Liver (tissue), 3 donors: ENCODE data around the gene CNTD1.
"Not testable (repeated sequence)": the region's sequence is repeated elsewhere in the genome, so short reads cannot be mapped to it uniquely, and the experiment has no call there.

ENCODE experiments used
- ATF3 ChIP-seq: IDR thresholded peaks from 2 replicates; pipeline ENCODE4 v1.6.1; 2016; ENCODE audit warnings: antibody characterized with exemption
- CTCF ChIP-seq: fragments of 150-350 bp; IDR thresholded peaks from 2 replicates; pipeline ENCODE4 v1.5.1; 2017; ENCODE audit warnings: improper control_type of control experiment, low read depth, low read length; ENCODE audit not compliant: missing input control
- FOXA1 ChIP-seq: IDR thresholded peaks from 2 replicates; pipeline ENCODE4 v1.6.1; 2016; ENCODE audit warnings: antibody characterized with exemption
- GABPA ChIP-seq, 2 donors: IDR thresholded peaks in 1 of 2; conservative IDR thresholded peaks in 1 of 2; 2 replicates each; pipeline ENCODE4 v1.6.1; 2016; ENCODE audit warnings: antibody characterized with exemption in 2 of 2, mild to moderate bottlenecking in 1 of 2, moderate library complexity in 1 of 2
- HNF4G ChIP-seq: IDR thresholded peaks from 2 replicates; pipeline ENCODE4 v1.6.1; 2016; ENCODE audit warnings: antibody characterized with exemption
- JUND ChIP-seq, 2 donors: IDR thresholded peaks; 2 replicates each; pipeline ENCODE4 v1.6.1; 2016; ENCODE audit warnings: antibody characterized with exemption in 2 of 2
- MAX ChIP-seq: IDR thresholded peaks from 2 replicates; pipeline ENCODE4 v1.6.1; 2016; ENCODE audit warnings: antibody characterized with exemption
- NR2F2 ChIP-seq: IDR thresholded peaks from 2 replicates; pipeline ENCODE4 v1.6.1; 2016; ENCODE audit warnings: antibody characterized with exemption
- RAD21 ChIP-seq, 2 donors: IDR thresholded peaks; 2 replicates each; pipeline ENCODE4 v1.6.1; 2016; ENCODE audit warnings: antibody characterized with exemption in 2 of 2, mild to moderate bottlenecking in 2 of 2
- REST ChIP-seq: IDR thresholded peaks from 2 replicates; pipeline ENCODE4 v1.6.1; 2016; ENCODE audit warnings: antibody characterized with exemption, mild to moderate bottlenecking
- RXRA ChIP-seq, 2 donors: IDR thresholded peaks; 2 replicates each; pipeline ENCODE4 v1.6.1; 2017 to 2018; ENCODE audit warnings: antibody characterized with exemption in 2 of 2, mild to moderate bottlenecking in 1 of 2
- YY1 ChIP-seq: IDR thresholded peaks from 2 replicates; pipeline ENCODE4 v1.6.1; 2016; ENCODE audit warnings: antibody characterized with exemption, mild to moderate bottlenecking
- donor health status: healthy.
- donor health status: healthy.

GRCh38 chr17:42851371-42852240 is 52.9 kb downstream of the CNTD1 start:
- TF ChIP-seq CTCF; GABPA (IDR thresholded peaks at IDR 0.05 in 1 of 2, conservative IDR thresholded peaks at IDR 0.05 in 1 of 2); RAD21 (IDR thresholded peaks at IDR 0.05); NR2F2; YY1; MAX; REST; JUND (IDR thresholded peaks at IDR 0.05); FOXA1; ATF3; RXRA (IDR thresholded peaks at IDR 0.05); HNF4G: not testable (repeated sequence)
